ENCODE measurements around the gene ARHGDIA.

- TF ChIP-seq CTCF (conservative IDR thresholded peaks at IDR 0.05; ENCODE audit: low read length), result no peak
- TF ChIP-seq EZH2phosphoT487 (IDR thresholded peaks at IDR 0.05; ENCODE audit: borderline replicate concordance, low read depth, low read length), result no peak
Observed at GRCh38 chr17:81916234-81917001, 45.3 kb upstream of the ARHGDIA start.
